GM18861 (cell line): ENCODE results near the gene SERF2.
"Not testable (repeated sequence)": the region's sequence is repeated elsewhere in the genome, so short reads cannot be mapped to it uniquely, and the experiment has no call there.

Experiments
- ATAC-seq: cut with Tn5 transposase; IDR thresholded peaks from one replicate; pipeline ENCODE4 v1.9.1; 2021; ENCODE audit not compliant: unreplicated experiment

The SERF2 gene

GRCh38 chr15:43791993-43792760 lies at the start of gene SERF2:
Gene SERF2, plus strand, starts transcription at chr15:43792320. Its CDS starts 57 bp downstream, at chr15:43792377.
- peak; percentile 69 for ATAC-seq

DNA sequence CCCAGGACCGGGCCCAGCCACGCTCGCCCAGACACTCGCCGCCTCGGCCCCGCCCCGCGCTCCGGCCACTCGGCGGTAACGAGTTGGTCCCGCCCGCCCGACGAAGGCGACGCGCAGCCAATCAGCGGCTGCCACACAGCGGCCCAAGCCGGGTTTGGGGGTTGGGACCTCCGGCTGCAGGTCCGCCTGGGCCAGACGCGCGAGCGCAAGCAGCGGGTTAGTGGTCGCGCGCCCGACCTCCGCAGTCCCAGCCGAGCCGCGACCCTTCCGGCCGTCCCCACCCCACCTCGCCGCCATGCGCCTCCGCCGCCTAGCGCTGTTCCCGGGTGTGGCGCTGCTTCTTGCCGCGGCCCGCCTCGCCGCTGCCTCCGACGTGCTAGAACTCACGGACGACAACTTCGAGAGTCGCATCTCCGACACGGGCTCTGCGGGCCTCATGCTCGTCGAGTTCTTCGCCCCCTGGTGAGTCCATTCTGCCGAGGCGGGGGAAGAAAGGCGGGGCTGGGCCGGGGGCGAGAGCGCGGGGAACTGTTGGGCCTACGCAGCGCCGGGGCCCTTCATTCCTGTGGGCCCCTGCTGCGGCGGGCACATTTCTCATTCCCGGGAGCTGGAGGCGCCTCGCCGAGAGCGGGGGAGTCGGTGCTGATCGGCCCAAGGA lies 45.7 kb upstream of the SERF2 start, which contains the start of gene PDIA3:
Gene PDIA3 (plus strand): TSS at position 194 of the 658 bp plus-strand sequence. CDS start 102 bp downstream, at position 296.
- peak; percentile 50 for ATAC-seq

DNA sequence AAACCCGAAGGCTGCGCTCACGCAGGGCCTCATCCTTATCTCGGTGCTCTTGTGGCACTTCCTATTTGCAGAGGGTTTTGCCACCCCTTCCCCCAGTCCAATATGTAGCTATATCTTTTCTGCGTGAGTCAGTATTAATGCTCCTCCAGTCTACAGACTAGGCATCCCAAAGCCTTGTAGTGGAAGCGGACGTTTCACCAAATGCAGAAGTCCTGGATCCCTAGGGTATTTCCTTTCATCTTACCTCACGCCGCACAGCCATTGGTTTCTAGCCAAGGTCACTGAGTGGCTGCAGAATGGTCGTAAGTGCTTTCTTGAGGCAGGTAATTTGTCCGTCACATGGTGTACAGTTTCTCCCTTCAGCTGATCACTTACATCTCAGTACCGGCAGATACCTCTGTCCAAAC lies 45.2 kb upstream of the SERF2 start:
- ATAC-seq = not testable (repeated sequence)

DNA sequence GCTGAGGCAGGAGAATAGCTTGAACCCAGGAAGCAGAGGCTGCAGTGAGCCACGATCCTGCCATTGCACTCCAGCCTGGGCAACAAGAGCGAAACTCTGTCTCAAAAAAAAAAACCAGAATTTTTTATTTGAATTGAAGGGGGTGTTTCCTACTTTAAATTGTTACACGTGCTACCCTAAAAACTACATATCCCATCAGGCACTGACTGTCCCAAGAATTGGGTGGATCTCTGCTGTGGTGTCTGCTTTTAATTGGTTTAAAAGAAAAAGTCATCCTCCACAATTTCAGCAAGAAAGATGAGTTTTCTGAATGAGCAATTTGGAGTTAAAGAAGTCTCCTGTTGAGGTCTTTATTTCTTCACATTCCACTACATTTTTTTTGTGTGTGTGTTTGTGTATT lies 43.7 kb upstream of the SERF2 start:
- ATAC-seq = no peak

DNA sequence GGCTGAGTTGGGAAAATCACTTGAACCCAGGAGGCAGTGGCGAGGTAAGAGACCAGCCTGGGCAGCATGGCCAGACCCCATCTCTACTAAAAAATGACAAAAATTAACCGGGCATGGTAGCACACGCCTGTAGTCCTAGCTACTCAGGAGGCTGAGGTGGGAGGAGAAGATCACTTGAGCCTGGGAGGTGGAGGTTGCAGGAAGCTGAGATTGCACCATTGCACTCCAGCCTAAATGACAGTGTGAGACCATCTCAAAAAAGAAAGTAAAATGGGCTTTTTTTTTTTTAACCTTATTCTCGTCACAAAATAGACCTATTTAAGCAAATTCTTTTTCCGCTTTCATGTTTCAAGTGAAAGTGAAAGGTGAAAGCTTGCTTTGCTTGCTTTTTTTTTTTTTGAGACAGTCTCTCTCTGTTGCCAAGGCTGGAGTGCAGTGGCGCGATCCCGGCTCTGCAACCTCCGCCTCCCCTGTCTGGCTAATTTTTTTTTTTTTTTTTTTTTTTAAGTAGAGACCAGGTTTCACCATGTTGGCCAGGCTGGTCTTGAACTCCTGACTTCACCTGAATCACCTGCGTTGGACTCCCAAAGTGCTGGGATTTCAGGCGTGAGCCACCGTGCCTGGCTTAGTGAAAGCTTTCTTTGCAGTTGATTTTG lies 42.3 kb upstream of the SERF2 start:
- ATAC-seq = peak; percentile 48

GRCh38 chr15:43751885-43752284 lies 40.2 kb upstream of the SERF2 start:
- ATAC-seq = no peak

DNA sequence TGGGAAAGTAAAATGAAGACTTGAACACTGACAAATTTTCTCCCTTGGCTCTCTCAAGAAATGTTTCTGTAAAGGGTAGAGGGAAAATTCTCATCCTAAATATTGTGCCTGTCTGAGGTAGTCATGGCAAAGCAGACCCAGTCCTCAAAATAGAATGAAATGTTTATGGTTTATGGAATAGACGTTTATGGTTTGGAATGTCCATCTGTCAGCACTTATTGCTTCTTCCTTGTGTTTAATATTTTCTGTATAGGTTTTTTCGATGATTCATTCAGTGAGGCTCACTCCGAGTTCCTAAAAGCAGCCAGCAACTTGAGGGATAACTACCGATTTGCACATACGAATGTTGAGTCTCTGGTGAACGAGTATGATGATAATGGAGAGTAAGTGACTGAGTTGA lies 29.3 kb upstream of the SERF2 start:
- ATAC-seq = no peak

GRCh38 chr15:43763819-43764446 lies 28.2 kb upstream of the SERF2 start:
- no peak for ATAC-seq

GRCh38 chr15:43769584-43770228 lies 22.4 kb upstream of the SERF2 start:
- ATAC-seq = no peak

GRCh38 chr15:43771816-43772215 lies 20.3 kb upstream of the SERF2 start:
- no peak for ATAC-seq

- no peak for ATAC-seq
Observed at GRCh38 chr15:43772624-43773023, 19.5 kb upstream of the SERF2 start.

GRCh38 chr15:43774062-43774461 lies 18.1 kb upstream of the SERF2 start:
- ATAC-seq = no peak

DNA sequence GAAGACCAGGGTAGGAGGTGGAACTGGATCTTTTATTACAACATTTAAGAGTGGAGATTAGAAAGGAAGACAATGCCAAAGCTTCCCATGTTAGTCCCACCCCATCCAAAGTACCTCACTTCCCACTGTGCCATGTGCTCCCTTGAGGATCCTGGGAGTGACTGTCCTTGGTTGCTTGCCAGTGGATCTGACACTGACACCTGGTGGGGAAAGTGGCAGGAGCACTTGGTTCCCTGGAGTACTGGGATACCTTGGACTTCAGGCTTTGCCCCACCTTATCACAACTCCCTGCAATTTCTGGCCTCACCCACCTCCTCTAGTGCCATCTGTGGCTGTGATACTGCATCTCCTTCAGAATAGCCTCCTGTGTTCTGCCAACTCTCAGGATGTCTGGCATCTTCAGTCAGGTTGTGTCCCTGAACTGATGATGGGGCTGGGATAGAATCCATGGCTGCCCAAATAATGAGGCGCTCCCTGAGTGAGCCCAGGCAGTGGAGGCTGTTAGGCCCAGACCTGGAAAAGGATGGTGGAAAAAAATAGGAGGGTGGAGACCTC lies 16.6 kb upstream of the SERF2 start:
- ATAC-seq = no peak

GRCh38 chr15:43776101-43776717 lies 15.9 kb upstream of the SERF2 start:
- peak; percentile 57 for ATAC-seq

DNA sequence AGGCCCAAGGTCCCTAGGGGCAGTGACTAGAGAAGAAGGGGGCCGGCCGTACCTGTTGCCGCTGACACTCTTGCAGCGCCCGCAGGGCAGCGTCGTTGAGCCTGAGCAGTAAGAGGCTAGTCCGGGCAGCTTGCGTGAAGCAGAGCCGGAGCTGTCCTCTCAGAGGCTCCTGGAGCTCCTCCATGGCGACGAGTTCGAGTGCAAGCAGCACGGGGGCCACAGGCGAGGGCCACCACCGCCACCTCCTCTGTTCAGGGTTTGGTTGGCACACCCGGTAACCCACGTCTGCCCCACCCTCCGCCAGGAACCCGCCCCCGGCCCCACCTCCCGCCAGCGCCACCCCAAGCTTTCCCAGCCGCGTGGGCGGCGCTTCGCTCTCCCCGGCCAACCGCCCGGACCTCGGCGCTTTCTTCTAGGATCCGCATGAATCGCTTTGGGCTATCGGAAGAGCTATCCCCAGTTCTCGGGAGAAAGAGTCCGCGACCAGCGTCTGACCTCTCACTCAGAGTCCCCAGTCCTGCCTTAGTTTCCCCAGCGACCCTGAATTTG lies 15.3 kb upstream of the SERF2 start, which contains the start of gene ELL3:
Gene ELL3 (minus strand): TSS at position 249 of the 549 bp plus-strand sequence. CDS start 65 bp downstream, at position 184.
- peak; percentile 23 for ATAC-seq

DNA sequence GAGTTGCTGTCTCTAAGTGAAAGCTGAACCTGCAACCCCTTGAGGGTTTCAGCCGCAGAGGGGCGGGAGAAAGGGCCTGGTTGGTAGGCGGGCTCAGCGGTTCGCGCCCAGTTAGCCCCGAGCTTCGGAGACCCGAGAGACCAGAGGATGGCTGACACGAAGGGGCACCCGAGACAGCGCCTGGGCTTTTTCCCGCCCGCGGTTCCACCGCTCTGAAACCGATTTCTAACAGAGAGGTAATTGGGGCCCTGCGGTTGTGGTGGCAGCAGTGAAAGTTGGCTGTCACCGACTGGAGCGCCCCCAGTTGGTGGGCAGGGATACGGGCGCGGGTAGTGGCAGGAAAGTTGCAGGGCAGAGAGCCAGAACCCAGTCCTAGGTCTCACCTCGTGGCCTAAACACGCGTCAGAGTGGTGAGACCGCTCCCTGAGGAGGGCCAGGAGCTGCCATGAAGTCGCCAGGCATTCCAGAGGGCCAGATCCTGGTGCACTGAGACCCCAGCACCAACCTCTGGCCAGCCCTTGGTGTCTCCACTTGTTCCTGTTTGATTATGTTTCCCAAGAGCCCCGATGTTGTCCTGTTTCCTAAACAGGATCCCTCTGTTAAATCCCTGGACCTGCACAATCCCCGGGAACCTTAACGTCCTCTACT lies 14.7 kb upstream of the SERF2 start:
- peak; percentile 53 for ATAC-seq

- ATAC-seq = no peak
Observed at GRCh38 chr15:43779016-43779415, 13.1 kb upstream of the SERF2 start.

- ATAC-seq = no peak
Observed at GRCh38 chr15:43789409-43789808, 2.7 kb upstream of the SERF2 start.
